CD8-positive, alpha-beta memory T cell (primary cell): Measurements from ENCODE around the gene CTRL. TPM values are rescaled to one million over a fixed set of nuclear protein-coding genes. Genes with fewer than 3 reads are reported as not detected.

Source experiments
- CTCF ChIA-PET: fragments of 350-600 bp; sonication (Branson Sonifier 250); formaldehyde crosslinking; loops from one replicate; lab custom pipeline; 2021; ENCODE audit warnings: antibody characterized with exemption; lab: Charles Lee
- POLR2A ChIA-PET: fragments of 350-600 bp; sonication (Branson Sonifier 250); formaldehyde crosslinking; loops from one replicate; lab custom pipeline; 2021; ENCODE audit warnings: antibody characterized with exemption; lab: Charles Lee
- DNase-seq, 5 donors: peaks; one replicate each; pipeline versions ENCODE4 v3.0.0 to v3.0.0-alpha.2; 2020 to 2022; ENCODE audit warnings: mixed read lengths in 1 of 5
- H3K27ac ChIP-seq: one replicate; pipeline ENCODE4 v1.7.0; 2013; ENCODE audit warnings: low read depth, mild to moderate bottlenecking, low read length, moderate library complexity
- H3K27me3 ChIP-seq: 2 replicates; pipeline ENCODE4 v1.7.0; 2013; ENCODE audit warnings: low read length, mild to moderate bottlenecking; ENCODE audit not compliant: insufficient read depth, poor library complexity, severe bottlenecking
- H3K36me3 ChIP-seq: 2 replicates; pipeline ENCODE4 v1.7.0; 2013; ENCODE audit warnings: mild to moderate bottlenecking, low read length, moderate library complexity; ENCODE audit not compliant: insufficient read depth
- H3K4me1 ChIP-seq: 2 replicates; pipeline ENCODE4 v1.7.0; 2013; ENCODE audit warnings: mild to moderate bottlenecking, low read length, moderate library complexity; ENCODE audit not compliant: insufficient read depth
- H3K4me3 ChIP-seq: 2 replicates; pipeline ENCODE4 v1.7.0; 2013; ENCODE audit warnings: mild to moderate bottlenecking, low read length
- H3K9me3 ChIP-seq: 2 replicates; pipeline ENCODE4 v1.7.0; 2013; ENCODE audit warnings: mild to moderate bottlenecking, low read length
- H3K27ac Mint-ChIP-seq, 8 donors: one replicate each; pipeline ENCODE4 v1.8.0; 2020 to 2021; ENCODE audit warnings: mixed read lengths in 8 of 8, mild to moderate bottlenecking in 6 of 8, inconsistent platforms in 3 of 8, moderate library complexity in 3 of 8
- H3K27me3 Mint-ChIP-seq, 2 donors: one replicate each; pipeline ENCODE4 v1.8.0; 2020 to 2021; ENCODE audit warnings: mixed read lengths in 2 of 2, mild to moderate bottlenecking in 1 of 2, moderate library complexity in 1 of 2
- H3K36me3 Mint-ChIP-seq, 3 donors: one replicate each; pipeline ENCODE4 v1.8.0; 2020 to 2021; ENCODE audit warnings: mixed read lengths in 3 of 3, inconsistent platforms in 1 of 3, mild to moderate bottlenecking in 1 of 3
- H3K4me1 Mint-ChIP-seq, 3 donors: one replicate each; pipeline ENCODE4 v1.8.0; 2020 to 2021; ENCODE audit warnings: mixed read lengths in 3 of 3, inconsistent platforms in 1 of 3, mild to moderate bottlenecking in 1 of 3
- H3K4me3 Mint-ChIP-seq, 7 donors: one replicate each; pipeline ENCODE4 v1.8.0; 2020 to 2021; ENCODE audit warnings: mixed read lengths in 7 of 7, mild to moderate bottlenecking in 6 of 7, moderate library complexity in 4 of 7, inconsistent platforms in 2 of 7
- H3K9me3 Mint-ChIP-seq, 5 donors: one replicate each; pipeline ENCODE4 v1.8.0; 2020 to 2022; ENCODE audit warnings: mixed read lengths in 5 of 5, mild to moderate bottlenecking in 3 of 5, moderate library complexity in 2 of 5, inconsistent platforms in 1 of 5
- polyA plus RNA-seq: library from polyadenylated mRNA; unstranded; fragments of 300-500 nt; fragmentation: Illumina TruSeq; gene quantifications from one replicate; pipeline ENCODE4 v1.2.3, GENCODE V29; 2021
- total RNA-seq, 2 experiments: library from RNA; stranded (reverse); gene quantifications; one replicate each; pipeline ENCODE4 v1.2.3, GENCODE V29; 2021

The CTRL gene
- total and polyA plus RNA-seq, 3 experiments from 2014 or later, result 1.5 to 4.9 (median 4.1) TPM

DNA sequence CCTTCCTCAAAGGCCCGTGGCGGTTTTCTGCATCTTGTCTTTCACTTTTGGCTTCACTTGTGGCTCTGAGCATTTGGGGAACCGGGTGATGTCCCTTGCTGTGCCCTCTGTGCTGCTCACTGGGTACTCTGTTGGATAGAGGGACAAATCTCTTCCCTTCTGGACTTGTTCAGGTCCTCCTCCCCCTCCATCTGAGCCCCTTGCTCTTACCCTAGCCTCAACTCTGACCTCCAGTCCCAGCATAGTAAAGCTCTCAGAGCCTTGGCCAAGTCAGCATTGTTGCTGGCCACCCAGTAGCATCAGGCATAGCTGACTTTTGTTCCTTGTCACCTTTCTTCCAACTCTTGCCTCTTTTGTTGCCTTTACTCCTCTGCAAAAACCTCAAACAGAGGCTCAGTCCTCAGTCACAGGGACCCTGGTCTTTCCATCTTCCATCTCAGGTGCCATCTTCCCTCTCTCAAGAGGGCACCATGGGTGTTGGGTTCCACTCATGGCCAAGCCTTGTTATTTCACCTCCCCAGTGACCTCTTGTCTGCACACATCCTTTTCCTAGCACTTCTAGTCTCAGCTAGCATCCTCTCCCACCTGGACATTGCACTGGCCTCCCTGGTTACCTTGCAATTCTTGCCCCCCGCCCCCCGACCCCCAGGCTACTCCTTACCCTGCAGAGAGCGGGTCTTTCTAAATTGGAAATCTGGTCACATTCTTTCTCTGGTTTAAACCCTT, 5.4 kb upstream of the CTRL start:
- ChIA-PET CTCF (interaction anchor here (1.3 to 3.1 kb wide), 3 partner anchors 104 to 416 kb away, joined by 3 to 8 read pairs (median 4); no protein-coding TSS in a partner anchor), POLR2A (interaction anchor here (0.9 to 3.1 kb wide), 4 partner anchors 64 to 148 kb away, joined by 3 to 18 read pairs (median 8); partner anchors contain the start of genes EDC4, NFATC3, RANBP10 and TSNAXIP1)
- peak overlapping the region; percentile 96 to 99 (median 98) for H3K27ac Mint-ChIP-seq
- H3K27ac ChIP-seq, result peak overlapping the region; percentile 87
- H3K27me3 Mint-ChIP-seq, result peaks cover 0 to 3% of the 10 kb centered on the region in 2 donors
- H3K36me3 Mint-ChIP-seq, result peaks cover 0 to 45% (median 4%) of the 10 kb centered on the region in 3 donors
- H3K36me3 ChIP-seq, result peaks cover 19% of the 10 kb centered on the region
- no peaks in the 10 kb centered on the region for H3K9me3 ChIP-seq
- peak; percentile 63 to 87 (median 81) for DNase-seq
- H3K4me1 Mint-ChIP-seq, result peaks cover 37 to 60% (median 42%) of the 10 kb centered on the region in 3 donors
- H3K27me3 ChIP-seq, result no peaks in the 10 kb centered on the region
- H3K4me3 ChIP-seq, result peak overlapping the region; percentile 97
- peak overlapping the region; percentile 100 for H3K4me3 Mint-ChIP-seq
- H3K4me1 ChIP-seq, result peaks cover 50% of the 10 kb centered on the region
- no peaks in the 10 kb centered on the region for H3K9me3 Mint-ChIP-seq

DNA sequence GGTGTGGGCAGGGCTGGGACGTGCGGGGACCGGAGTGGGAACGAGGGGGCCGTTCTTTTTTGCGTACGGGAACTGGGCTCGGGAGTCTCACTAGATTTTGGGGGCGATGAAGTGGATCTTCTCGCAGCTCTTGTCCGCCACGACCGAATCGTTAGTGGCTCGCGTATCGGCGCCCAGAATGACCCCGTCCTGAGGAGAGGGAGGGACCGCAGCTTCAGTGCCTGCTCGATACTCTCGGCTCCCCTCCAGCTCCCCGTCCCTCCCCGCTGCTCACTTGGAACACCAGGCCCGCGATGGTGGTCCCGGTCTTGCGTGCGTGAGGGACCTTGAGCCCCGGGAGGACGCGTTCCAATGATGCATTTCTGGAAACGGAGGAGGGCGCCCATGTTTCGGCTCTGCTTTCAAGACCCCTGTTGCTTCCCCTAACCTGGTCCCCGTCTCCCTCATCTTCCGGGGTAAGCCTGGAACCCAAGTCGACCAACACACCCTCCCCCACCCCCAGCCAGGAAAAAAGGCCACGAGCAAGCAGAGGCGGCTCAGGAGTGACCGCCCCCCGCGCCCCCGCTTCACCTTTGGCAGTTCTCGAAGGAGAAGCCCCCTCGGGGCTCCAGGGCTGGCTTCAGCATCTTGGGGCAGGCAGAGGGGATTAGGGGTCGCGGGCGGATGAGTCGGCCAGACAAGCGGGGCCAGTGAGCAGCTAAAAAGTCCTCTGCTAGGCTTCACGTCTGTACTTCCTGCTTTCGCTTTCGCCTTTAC, 4.6 kb upstream of the CTRL start, which contains the start of gene PSMB10:
Gene PSMB10, minus strand, starts transcription at position 727 of the 756 bp plus-strand sequence. Its CDS starts 101 bp downstream, at position 626.
- peak within 1 kb of the TSS; percentile 96 to 99 (median 98) for H3K27ac Mint-ChIP-seq
- peaks cover 35 to 55% (median 36%) of the 10 kb centered on the region in 3 donors for H3K4me1 Mint-ChIP-seq
- peaks cover 0 to 3% of the 10 kb centered on the region in 2 donors for H3K27me3 Mint-ChIP-seq
- H3K36me3 ChIP-seq, result peaks cover 19% of the 10 kb centered on the region
- no peaks in the 10 kb centered on the region for H3K9me3 Mint-ChIP-seq
- no peaks in the 10 kb centered on the region for H3K27me3 ChIP-seq
- DNase-seq, result peak in 3 of 5 donors; percentile 16 to 65 (median 18)
- H3K4me3 Mint-ChIP-seq, result peak within 1 kb of the TSS; percentile 100
- peak within 1 kb of the TSS; percentile 97 for H3K4me3 ChIP-seq
- peaks cover 43% of the 10 kb centered on the region for H3K4me1 ChIP-seq
- peak within 1 kb of the TSS; percentile 87 for H3K27ac ChIP-seq
- peaks cover 0 to 50% (median 4%) of the 10 kb centered on the region in 3 donors for H3K36me3 Mint-ChIP-seq
- POLR2A ChIA-PET, result interaction anchor here (0.5 to 3.1 kb wide), 17 partner anchors 30 to 901 kb away, joined by 3 to 18 read pairs (median 4); partner anchors contain the start of genes DDX28, DPEP2, DUS2 and EDC4
- CTCF ChIA-PET, result interaction anchor here (0.9 to 3.1 kb wide), 13 partner anchors 13 to 416 kb away, joined by 3 to 8 read pairs (median 4); partner anchors contain the start of genes DDX28, DUS2 and EDC4
- no peaks in the 10 kb centered on the region for H3K9me3 ChIP-seq

DNA sequence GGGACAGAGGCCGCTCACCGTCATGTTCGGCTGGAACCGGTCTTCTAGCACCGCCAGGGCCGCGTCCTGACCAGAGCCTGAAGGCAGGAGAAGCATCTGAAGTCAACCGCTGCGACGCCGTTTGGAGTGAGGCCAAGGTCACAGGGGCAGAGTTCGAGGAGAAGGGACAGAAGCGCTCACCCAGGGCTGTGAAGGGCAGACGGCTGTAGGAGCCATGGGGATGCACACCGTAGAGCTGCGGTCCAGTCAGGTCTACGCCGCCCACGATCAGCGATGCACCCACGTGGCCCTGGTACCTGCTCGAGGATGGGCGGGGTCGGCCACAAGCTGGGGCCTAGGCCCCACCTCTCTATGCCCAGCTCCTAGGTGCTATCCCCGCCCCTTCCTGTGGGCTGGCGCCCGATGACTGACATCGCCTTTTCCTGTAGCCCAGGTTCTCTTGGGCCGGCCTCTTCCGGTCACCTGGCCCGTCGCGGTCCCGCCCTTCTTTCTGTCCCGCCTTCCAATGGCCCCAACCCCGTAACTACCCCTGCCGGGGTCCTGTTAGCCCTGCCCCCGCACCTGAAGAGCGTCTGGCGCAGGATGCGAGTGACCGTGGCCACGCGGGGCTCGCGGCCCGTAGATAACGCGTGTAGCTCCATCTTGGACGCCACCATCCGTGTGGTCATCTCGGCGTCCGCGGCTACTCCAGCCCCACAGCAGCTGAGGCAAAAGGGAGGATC, 3.9 kb upstream of the CTRL start:
- peak overlapping the region; percentile 100 for H3K4me3 Mint-ChIP-seq
- Histone ChIP-seq H3K36me3 (peaks cover 19% of the 10 kb centered on the region), H3K4me3 (peak overlapping the region; percentile 97), H3K27me3 (no peaks in the 10 kb centered on the region), H3K27ac (peak overlapping the region; percentile 87), H3K9me3 (no peaks in the 10 kb centered on the region), H3K4me1 (peaks cover 39% of the 10 kb centered on the region)
- ChIA-PET POLR2A (interaction anchor here (0.5 to 3.1 kb wide), 17 partner anchors 31 to 900 kb away, joined by 3 to 18 read pairs (median 4); partner anchors contain the start of genes DDX28, DPEP2, DUS2 and GFOD2), CTCF (interaction anchor here (0.9 to 3.1 kb wide), 12 partner anchors 13 to 415 kb away, joined by 3 to 8 read pairs (median 4); partner anchors contain the start of genes DDX28, DUS2 and EDC4)
- peak overlapping the region; percentile 96 to 99 (median 98) for H3K27ac Mint-ChIP-seq
- peaks cover 0 to 54% (median 4%) of the 10 kb centered on the region in 3 donors for H3K36me3 Mint-ChIP-seq
- no peaks in the 10 kb centered on the region for H3K9me3 Mint-ChIP-seq
- peaks cover 0 to 3% of the 10 kb centered on the region in 2 donors for H3K27me3 Mint-ChIP-seq
- peak; percentile 90 to 97 (median 95) for DNase-seq
- H3K4me1 Mint-ChIP-seq, result peaks cover 34 to 54% (median 34%) of the 10 kb centered on the region in 3 donors

GRCh38 chr16:67935101-67935401, 3.4 kb upstream of the CTRL start:
- no peak for DNase-seq
- Histone ChIP-seq H3K27ac (peak overlapping the region; percentile 87), H3K36me3 (peaks cover 25% of the 10 kb centered on the region), H3K4me3 (peak overlapping the region; percentile 97), H3K9me3 (no peaks in the 10 kb centered on the region), H3K4me1 (peaks cover 34% of the 10 kb centered on the region), H3K27me3 (no peaks in the 10 kb centered on the region)
- peaks cover 0 to 3% of the 10 kb centered on the region in 2 donors for H3K27me3 Mint-ChIP-seq
- peaks cover 28 to 49% (median 29%) of the 10 kb centered on the region in 3 donors for H3K4me1 Mint-ChIP-seq
- ChIA-PET POLR2A (interaction anchor here (0.7 to 3.1 kb wide), 13 partner anchors 32 to 372 kb away, joined by 3 to 18 read pairs (median 6); partner anchors contain the start of genes DDX28, DPEP2, DUS2 and GFOD2), CTCF (interaction anchor here (0.9 to 3.1 kb wide), 10 partner anchors 12 to 414 kb away, joined by 3 to 8 read pairs (median 4); partner anchors contain the start of genes DDX28, DUS2 and EDC4)
- H3K36me3 Mint-ChIP-seq, result peaks cover 0 to 59% (median 4%) of the 10 kb centered on the region in 3 donors
- peak overlapping the region; percentile 96 to 99 (median 98) for H3K27ac Mint-ChIP-seq
- H3K4me3 Mint-ChIP-seq, result peak overlapping the region; percentile 100
- H3K9me3 Mint-ChIP-seq, result no peaks in the 10 kb centered on the region

DNA sequence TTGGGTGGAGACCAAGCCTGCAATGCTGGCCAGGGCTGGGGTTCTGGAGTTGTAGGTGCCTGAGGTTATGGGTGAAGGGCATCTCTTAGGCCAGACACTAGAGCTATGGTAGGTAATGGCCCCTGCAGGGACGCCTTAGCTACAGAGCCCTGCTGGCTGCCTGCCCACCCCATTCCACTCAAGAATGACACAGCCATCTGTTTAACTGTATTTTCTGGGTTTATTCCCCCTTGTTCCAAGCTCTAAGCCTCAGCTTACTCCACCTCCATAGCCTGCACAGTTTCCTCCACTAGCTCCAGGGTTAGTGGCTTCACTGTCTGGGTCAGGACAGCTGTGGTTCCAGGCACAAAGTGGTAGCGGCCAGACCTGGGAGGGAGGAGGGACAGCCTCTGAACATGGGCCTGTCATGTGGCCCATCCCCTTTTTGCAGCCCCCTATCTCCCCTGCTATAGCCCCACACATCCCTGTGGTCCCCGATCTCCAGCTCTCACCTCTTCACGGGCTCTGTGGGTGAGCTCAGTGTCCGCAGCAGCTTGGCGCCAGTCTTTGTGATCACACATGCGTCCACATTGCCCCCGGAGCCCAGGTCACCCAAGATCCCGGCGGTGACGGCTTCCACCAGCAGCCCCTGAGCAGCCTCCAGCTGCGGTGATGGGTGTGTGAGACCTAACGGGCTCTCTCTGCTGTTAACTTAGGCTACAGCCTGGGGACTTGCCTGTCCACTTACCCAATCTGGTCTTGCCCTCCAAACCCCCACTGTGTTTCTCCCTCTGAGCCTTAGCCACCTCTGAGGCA, 2.8 kb upstream of the CTRL start:
- H3K4me1 Mint-ChIP-seq, result peaks cover 25 to 44% (median 25%) of the 10 kb centered on the region in 3 donors
- Histone ChIP-seq H3K9me3 (no peaks in the 10 kb centered on the region), H3K36me3 (peaks cover 30% of the 10 kb centered on the region), H3K4me1 (peaks cover 29% of the 10 kb centered on the region), H3K27me3 (no peaks in the 10 kb centered on the region), H3K4me3 (peak overlapping the region; percentile 97), H3K27ac (peak overlapping the region; percentile 87)
- ChIA-PET POLR2A (interaction anchor here (0.8 to 3.1 kb wide), 4 partner anchors 32 to 150 kb away, joined by 3 to 18 read pairs (median 8); partner anchors contain the start of gene NFATC3), CTCF (interaction anchor here (0.6 to 3.1 kb wide), 6 partner anchors 51 to 708 kb away, joined by 3 to 8 read pairs (median 4); partner anchors contain the start of genes DDX28, DUS2 and TMEM208)
- no peak for DNase-seq
- peaks cover 0 to 64% (median 4%) of the 10 kb centered on the region in 3 donors for H3K36me3 Mint-ChIP-seq
- peak overlapping the region; percentile 96 to 99 (median 98) for H3K27ac Mint-ChIP-seq
- H3K9me3 Mint-ChIP-seq, result no peaks in the 10 kb centered on the region
- peak overlapping the region in 6 of 7 donors; percentile 43 to 100 (median 100) for H3K4me3 Mint-ChIP-seq
- peaks cover 0 to 3% of the 10 kb centered on the region in 2 donors for H3K27me3 Mint-ChIP-seq

DNA sequence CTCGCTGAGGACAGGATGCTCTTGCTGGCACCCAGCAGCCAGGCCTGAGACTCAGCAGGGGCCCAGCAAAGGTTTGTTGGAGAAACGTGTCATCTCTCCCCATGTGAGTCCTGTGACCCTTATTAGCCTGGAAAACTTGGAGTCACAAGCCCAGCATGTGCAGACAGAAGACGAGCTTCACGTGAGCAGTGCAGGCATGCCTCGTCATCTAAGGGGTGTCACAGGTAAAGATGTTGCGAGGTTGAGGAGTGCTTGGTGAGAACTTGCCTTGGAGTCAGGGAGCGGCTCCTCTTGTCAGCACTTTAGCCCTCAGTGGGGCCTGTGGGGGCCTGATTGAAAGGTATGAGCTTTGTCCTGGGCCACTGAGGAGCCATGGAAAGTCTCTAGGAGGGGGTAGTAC, 2.1 kb upstream of the CTRL start:
- Mint-ChIP-seq H3K4me1 (peaks cover 25 to 39% (median 25%) of the 10 kb centered on the region in 3 donors), H3K27me3 (peaks cover 0 to 3% of the 10 kb centered on the region in 2 donors), H3K36me3 (peaks cover 0 to 65% (median 4%) of the 10 kb centered on the region in 3 donors), H3K9me3 (no peaks in the 10 kb centered on the region), H3K4me3 (peak overlapping the region in 1 of 7 donors; percentile 68), H3K27ac (peak overlapping the region in 6 of 8 donors; percentile 35 to 98 (median 82))
- H3K27me3 ChIP-seq, result no peaks in the 10 kb centered on the region
- no peak overlapping the region for H3K27ac ChIP-seq
- H3K36me3 ChIP-seq, result peaks cover 32% of the 10 kb centered on the region
- H3K4me1 ChIP-seq, result peaks cover 25% of the 10 kb centered on the region
- no peak for DNase-seq
- ChIA-PET CTCF (interaction anchor here (0.6 to 2.4 kb wide), 3 partner anchors 117 to 707 kb away, joined by 3 to 7 read pairs (median 5); partner anchors contain the start of gene TMEM208), POLR2A (interaction anchor here (0.8 kb wide), 1 partner anchor 43 kb away, joined by 3 read pairs; no protein-coding TSS in a partner anchor)
- no peak overlapping the region for H3K4me3 ChIP-seq
- no peaks in the 10 kb centered on the region for H3K9me3 ChIP-seq
